Measurements from ENCODE around the gene SMOC2.

The SMOC2 gene

DNA sequence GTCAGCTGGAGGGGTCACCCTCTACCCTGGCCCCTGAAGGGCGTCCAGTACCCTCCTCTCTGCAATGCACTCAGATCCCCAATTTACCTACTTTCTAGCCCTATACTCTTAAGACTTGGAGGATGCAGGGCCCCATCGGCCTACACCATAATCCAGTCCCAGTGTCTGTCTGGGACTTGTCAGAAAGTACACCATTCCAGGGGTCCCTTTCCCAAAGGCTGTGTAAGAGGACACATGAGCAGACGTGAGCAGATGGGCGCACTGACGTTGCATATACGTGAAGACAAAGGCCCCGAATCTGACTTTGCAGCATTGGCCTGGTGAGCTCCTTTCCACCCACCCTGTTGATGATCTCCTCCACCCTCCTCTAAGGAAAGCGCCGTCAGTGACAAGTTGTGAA lies 20.9 kb upstream of the SMOC2 start:
- Mint-ChIP-seq H3K36me3 (ENCODE audit: low read depth) (no peaks in the 10 kb centered on the region), H3K27ac (no peak overlapping the region), H3K9me3 (no peaks in the 10 kb centered on the region), H3K4me1 (ENCODE audit: low read depth) (no peaks in the 10 kb centered on the region), H3K27me3 (ENCODE audit: low read depth) (no peaks in the 10 kb centered on the region), H3K4me3 (no peak overlapping the region)
- DNase-seq (ENCODE audit: low spot score): no peak

DNA sequence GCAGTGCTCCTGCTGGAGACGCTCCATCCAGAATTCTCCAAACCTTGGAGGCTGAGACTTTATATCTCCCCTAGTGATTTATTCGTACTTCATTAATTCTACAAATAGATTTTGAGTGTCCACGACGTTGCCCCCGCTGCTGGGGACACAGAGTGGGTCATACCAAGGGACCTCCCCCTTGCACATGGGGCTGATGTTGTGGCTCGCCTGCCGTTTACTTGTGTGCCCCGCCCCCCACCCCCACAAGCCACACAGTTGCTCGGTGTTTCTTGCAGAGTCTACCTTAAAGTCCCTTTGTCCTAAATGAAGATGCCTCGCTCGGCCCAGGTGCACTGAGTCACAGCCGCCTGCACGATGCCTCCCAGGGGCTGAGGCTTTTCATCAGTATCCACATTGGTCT lies 20.3 kb upstream of the SMOC2 start:
- Mint-ChIP-seq H3K36me3 (ENCODE audit: low read depth) (no peaks in the 10 kb centered on the region), H3K27me3 (ENCODE audit: low read depth) (no peaks in the 10 kb centered on the region), H3K4me1 (ENCODE audit: low read depth) (no peaks in the 10 kb centered on the region), H3K4me3 (no peak overlapping the region), H3K27ac (no peak overlapping the region), H3K9me3 (no peaks in the 10 kb centered on the region)
- DNase-seq (ENCODE audit: low spot score): no peak

DNA sequence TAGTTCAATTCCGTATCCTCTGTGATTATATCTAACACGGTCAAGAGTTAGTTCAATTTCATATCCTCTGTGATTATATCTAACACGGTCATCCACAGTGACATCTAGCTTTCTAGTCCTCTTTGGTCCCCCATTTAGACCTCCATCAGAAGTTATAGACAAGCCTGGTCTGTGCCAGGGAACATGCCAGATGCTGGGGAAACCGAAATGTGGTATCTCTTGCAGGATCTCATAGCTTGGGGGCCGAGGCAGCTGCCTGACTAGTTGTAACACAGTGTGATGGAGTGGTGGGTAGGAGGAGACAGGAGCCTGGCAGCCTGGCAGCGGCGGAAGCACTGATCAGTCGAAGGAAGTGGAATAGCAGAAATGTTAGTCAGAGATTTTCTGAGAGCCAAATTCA lies 13.8 kb upstream of the SMOC2 start:
- no peaks in the 10 kb centered on the region for H3K36me3 Mint-ChIP-seq (ENCODE audit: low read depth)
- H3K4me3 Mint-ChIP-seq: no peak overlapping the region
- H3K27me3 Mint-ChIP-seq (ENCODE audit: low read depth): no peaks in the 10 kb centered on the region
- no peak overlapping the region for H3K27ac Mint-ChIP-seq
- no peak for DNase-seq (ENCODE audit: low spot score)
- H3K4me1 Mint-ChIP-seq (ENCODE audit: low read depth): no peaks in the 10 kb centered on the region
- H3K9me3 Mint-ChIP-seq: no peaks in the 10 kb centered on the region

DNA sequence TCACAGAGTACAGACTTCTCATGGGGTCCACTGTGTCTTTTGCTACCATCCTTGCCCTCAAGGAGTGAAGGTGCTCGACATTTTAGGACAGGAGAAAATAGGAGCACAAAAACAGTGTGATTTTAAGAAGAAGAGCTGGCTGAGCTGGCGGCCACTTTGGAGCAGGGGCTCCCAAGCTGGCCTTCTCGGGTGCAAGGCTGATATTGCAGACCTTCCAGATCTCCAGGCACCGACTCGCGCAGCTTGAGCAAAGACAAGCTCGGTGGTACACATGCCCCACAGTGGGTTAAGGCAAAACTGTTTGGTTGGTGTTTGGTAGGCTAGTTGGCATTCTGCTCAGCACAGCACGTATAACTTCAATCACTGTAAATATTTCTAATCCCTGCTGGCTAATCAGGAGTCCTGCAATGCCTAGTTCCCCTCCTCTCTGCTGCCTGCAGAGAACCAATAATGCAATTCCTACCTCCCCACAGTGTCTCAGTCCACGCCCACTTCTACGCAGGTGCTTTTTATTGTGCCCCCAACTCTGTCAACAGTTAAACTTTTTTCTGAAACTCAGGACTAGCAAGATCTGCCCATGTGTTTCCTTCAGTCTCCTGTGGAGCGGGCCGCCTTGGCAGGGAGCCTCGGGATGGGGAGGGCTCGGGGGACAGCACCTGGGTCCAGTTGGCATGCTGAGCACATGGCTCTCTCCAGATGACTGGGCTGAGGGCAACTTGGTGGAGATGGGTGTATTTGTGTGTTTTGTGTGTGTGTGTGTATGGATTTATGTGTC lies 12.7 kb upstream of the SMOC2 start:
- Mint-ChIP-seq H3K4me3 (no peak overlapping the region), H3K36me3 (ENCODE audit: low read depth) (no peaks in the 10 kb centered on the region), H3K27ac (no peak overlapping the region), H3K4me1 (ENCODE audit: low read depth) (no peaks in the 10 kb centered on the region), H3K27me3 (ENCODE audit: low read depth) (no peaks in the 10 kb centered on the region), H3K9me3 (no peaks in the 10 kb centered on the region)
- DNase-seq (ENCODE audit: low spot score): no peak

DNA sequence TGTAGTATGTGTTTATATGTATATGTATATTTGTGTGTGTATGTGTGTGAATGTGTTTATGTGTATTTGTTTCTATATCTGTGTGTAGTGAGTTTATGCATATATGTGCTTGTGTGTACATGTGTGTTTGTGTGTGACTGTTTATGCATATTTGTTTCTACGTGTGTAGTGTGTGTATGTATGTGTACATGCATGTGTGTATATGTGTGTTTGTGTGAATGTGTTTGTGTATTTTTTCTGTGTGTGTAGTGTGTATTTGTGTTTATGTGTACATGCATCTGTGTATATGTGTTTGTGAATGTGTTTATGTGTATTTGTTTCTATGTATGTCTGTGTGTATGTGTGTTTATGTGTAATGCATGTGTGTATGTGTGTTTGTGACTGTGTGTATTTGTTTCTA lies 12.1 kb upstream of the SMOC2 start:
- H3K4me1 Mint-ChIP-seq (ENCODE audit: low read depth): no peaks in the 10 kb centered on the region
- no peaks in the 10 kb centered on the region for H3K9me3 Mint-ChIP-seq
- H3K27me3 Mint-ChIP-seq (ENCODE audit: low read depth): no peaks in the 10 kb centered on the region
- no peak overlapping the region for H3K27ac Mint-ChIP-seq
- no peak for DNase-seq (ENCODE audit: low spot score)
- H3K36me3 Mint-ChIP-seq (ENCODE audit: low read depth): no peaks in the 10 kb centered on the region
- no peak overlapping the region for H3K4me3 Mint-ChIP-seq

DNA sequence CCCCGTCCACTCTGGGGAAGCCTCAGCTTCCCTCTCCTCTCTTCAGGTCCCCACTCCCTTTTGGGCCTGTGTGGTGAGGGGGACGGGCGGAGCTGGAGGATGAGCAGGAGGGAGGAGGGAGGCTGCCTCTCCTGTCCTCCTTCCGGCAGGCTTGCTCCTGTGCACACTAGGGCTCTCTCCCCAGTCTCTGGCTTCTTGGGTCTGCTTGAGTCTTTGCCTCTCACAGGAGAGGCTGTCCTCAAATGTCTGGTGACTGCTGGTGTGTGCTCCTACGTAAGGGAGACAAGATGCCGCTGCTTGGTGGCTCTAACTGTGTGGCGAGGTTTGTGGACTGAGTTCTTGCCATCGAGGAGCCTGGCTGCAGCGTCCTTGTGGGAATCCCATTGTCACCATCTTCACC lies 8.8 kb upstream of the SMOC2 start:
- Mint-ChIP-seq H3K4me3 (no peak overlapping the region), H3K27me3 (ENCODE audit: low read depth) (peaks cover 2% of the 10 kb centered on the region), H3K27ac (no peak overlapping the region), H3K4me1 (ENCODE audit: low read depth) (no peaks in the 10 kb centered on the region), H3K36me3 (ENCODE audit: low read depth) (no peaks in the 10 kb centered on the region), H3K9me3 (no peaks in the 10 kb centered on the region)
- no peak for DNase-seq (ENCODE audit: low spot score)

DNA sequence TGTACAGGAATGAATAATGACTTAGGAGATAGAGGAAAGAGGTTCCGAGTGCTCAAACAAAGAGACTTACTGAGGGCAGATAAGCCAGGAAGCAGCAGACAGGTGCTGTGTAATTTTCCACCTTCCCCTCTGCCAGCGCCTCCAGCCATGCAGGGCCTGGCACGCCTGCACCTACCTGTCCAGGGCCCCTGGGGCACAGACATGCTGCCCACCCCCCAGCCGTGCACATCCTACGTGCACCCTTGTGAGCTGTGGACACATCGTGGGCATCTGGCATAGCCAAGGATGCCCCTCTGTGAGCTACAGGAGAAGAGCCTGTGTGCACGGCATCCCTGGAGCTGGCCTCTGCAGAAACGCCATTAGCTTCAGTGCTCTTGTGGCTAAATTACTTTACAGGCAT lies 7.1 kb upstream of the SMOC2 start:
- Mint-ChIP-seq H3K36me3 (ENCODE audit: low read depth) (no peaks in the 10 kb centered on the region), H3K9me3 (no peaks in the 10 kb centered on the region), H3K4me3 (no peak overlapping the region), H3K27ac (no peak overlapping the region), H3K4me1 (ENCODE audit: low read depth) (no peaks in the 10 kb centered on the region), H3K27me3 (ENCODE audit: low read depth) (peaks cover 5% of the 10 kb centered on the region)
- DNase-seq (ENCODE audit: low spot score): no peak

DNA sequence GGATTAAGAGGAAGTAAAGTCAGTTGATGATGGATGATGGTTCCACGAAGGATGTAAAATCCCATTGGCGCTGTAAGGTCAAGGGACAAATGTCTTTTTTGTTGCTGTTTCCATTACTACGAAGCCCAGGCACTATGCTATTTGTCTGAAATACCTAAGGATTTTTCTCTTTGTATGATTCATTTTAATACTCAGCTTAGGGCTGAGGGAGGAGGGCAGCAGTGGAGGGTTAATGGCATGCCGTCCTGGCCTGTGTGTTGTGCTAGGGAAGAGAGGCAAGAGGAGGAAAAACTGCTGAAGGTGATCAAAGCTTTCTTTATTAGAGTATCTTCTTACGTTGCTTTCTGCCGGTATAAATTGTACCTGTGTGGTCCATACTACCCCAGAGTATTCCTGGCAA lies 6.5 kb upstream of the SMOC2 start:
- no peak overlapping the region for H3K4me3 Mint-ChIP-seq
- H3K9me3 Mint-ChIP-seq: no peaks in the 10 kb centered on the region
- H3K36me3 Mint-ChIP-seq (ENCODE audit: low read depth): no peaks in the 10 kb centered on the region
- H3K27me3 Mint-ChIP-seq (ENCODE audit: low read depth): peaks cover 11% of the 10 kb centered on the region
- no peak for DNase-seq (ENCODE audit: low spot score)
- H3K27ac Mint-ChIP-seq: no peak overlapping the region
- H3K4me1 Mint-ChIP-seq (ENCODE audit: low read depth): no peaks in the 10 kb centered on the region

DNA sequence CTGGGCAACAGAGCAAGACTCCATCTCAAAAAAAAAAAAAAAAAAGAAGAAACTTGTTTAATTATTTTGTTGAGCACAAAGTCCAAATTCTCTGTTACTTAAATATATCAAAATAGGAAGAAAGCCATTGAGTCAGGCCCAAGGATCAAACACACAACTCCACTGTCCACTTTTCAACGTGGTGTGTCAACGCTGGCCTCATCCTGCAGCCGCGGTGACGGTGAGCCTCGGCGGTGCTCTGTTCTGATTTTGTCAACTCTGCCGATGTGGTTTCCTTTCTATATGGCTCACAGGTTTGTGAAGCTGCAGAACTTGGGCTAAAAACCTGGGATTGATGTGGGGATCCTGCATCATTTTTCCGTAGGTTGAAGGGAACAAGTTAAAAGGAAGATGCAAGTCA lies 3.2 kb upstream of the SMOC2 start:
- H3K9me3 Mint-ChIP-seq: no peaks in the 10 kb centered on the region
- H3K27me3 Mint-ChIP-seq (ENCODE audit: low read depth): peaks cover 29% of the 10 kb centered on the region
- no peak overlapping the region for H3K4me3 Mint-ChIP-seq
- DNase-seq (ENCODE audit: low spot score): no peak
- H3K27ac Mint-ChIP-seq: no peak overlapping the region
- H3K4me1 Mint-ChIP-seq (ENCODE audit: low read depth): no peaks in the 10 kb centered on the region
- no peaks in the 10 kb centered on the region for H3K36me3 Mint-ChIP-seq (ENCODE audit: low read depth)

DNA sequence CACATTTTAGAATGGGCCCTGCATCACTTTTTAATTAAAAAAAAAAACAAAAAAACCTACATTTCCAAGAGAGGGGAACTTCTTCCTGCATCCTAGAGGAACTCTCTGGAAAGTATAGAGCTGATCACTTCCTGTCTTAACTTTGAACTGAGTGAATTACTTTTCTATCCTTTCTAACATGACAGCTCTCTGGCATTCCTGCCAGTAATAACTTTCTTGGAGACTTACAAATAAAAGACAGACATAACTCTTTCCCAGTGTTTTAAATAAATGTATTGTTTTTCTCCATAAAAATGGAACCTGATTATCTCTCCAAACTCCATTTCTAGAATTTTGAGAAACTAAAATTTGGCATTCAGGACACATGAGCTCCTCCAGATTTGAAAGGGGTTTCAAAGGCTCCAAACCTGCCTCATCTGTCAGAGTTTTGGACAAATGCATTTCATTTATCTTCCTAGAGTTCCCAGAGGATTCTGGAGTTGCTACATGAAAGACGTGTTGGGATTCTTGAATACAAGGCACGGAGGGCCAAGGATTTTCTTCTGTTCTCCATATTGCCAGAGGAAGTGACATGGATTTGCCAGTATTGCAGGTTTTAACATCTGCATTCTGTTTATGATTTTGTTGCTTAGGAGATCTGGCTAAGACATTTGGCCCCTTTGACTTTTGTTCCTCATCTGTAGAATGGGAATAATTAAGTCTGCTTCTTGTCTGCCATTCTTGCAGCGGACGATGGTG lies 2.0 kb upstream of the SMOC2 start:
- peaks cover 2% of the 10 kb centered on the region for H3K36me3 Mint-ChIP-seq (ENCODE audit: low read depth)
- H3K27ac Mint-ChIP-seq: no peak overlapping the region
- H3K9me3 Mint-ChIP-seq: no peaks in the 10 kb centered on the region
- H3K4me1 Mint-ChIP-seq (ENCODE audit: low read depth): no peaks in the 10 kb centered on the region
- no peak overlapping the region for H3K4me3 Mint-ChIP-seq
- DNase-seq (ENCODE audit: low spot score): no peak
- H3K27me3 Mint-ChIP-seq (ENCODE audit: low read depth): peaks cover 40% of the 10 kb centered on the region

DNA sequence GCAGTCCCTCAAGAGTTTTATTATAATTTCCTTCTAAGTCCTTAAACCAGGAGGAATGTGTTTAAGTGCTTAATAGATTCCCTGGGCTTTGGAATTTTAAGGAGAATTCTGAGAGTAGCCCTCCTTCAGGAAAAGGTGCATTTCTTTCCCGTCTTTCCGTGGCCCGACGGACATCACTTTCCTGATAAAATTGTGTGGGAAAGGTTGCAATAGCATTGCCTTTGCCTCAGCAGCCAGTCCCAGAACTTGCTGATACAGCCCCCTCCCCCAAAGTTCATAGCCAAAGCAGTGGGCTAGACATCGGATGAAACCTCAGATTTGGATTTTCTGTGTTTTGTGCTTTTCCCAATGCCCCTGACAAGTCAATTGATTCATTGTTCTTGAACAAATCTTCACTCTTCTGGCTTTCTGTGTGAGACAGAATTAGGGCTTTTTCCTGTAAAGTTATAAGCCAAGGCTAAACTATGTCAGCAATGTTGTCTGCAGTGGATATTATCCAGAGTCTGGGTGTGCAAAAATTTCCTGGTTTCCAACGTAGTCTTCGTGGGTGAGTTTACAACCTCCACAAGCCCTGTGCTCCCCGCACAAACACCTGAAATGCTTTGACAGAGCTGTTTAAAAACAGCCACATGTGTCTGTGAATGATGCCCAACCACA lies 1.1 kb upstream of the SMOC2 start:
- Mint-ChIP-seq H3K4me1 (ENCODE audit: low read depth) (no peaks in the 10 kb centered on the region), H3K27ac (no peak overlapping the region), H3K9me3 (no peaks in the 10 kb centered on the region), H3K36me3 (ENCODE audit: low read depth) (peaks cover 2% of the 10 kb centered on the region), H3K4me3 (no peak overlapping the region), H3K27me3 (ENCODE audit: low read depth) (peaks cover 48% of the 10 kb centered on the region)
- no peak for DNase-seq (ENCODE audit: low spot score)

DNA sequence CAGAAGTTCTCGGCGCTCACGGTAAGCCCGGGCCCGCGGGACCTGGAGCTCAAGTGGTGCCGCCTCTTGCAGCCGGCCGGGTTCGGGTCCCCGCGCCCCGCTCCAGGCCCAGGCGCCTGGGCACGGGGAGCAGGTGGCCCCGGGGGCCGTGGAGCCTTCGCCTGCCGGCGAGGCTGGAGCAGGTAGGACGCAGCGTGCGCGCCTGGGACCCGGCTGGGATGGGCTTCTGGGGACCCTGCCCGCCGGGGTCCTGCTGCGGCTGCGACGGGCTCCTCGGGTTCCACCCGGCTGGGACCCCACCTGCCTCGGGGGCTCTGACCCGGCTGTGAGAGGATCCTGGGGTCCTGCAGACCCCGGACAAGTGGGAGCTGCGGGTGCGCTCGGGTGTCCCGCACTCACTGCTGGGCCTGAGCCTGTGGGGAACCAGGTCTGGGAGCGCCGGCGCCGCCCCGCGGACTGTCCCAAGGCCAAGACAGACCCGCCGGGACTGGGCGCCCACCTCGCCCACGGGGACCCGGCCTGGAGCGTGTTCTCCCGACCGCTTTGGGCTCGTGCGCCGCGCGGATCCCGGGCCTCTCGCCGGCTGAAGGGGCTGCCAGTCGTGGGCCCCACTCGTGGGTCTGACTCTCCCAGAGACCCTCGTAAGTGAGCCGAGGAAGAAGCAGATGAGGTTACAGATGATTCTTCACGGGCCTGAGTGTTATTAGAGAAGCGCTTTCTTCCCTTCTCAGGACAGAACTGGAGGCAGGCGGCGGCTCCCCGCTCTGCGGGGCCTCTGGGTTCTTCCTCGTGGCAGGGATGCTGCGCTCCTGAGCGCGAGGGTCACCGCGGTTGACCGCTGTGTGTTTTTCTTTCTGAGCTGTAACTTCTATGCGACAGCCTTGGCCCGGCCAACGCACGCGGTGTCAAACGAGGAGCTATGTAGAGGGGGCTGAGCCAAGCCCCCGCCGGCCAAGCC lies 729 bp downstream of the SMOC2 start:
- H3K27me3 Mint-ChIP-seq (ENCODE audit: low read depth): peaks cover 51% of the 10 kb centered on the region

DNA sequence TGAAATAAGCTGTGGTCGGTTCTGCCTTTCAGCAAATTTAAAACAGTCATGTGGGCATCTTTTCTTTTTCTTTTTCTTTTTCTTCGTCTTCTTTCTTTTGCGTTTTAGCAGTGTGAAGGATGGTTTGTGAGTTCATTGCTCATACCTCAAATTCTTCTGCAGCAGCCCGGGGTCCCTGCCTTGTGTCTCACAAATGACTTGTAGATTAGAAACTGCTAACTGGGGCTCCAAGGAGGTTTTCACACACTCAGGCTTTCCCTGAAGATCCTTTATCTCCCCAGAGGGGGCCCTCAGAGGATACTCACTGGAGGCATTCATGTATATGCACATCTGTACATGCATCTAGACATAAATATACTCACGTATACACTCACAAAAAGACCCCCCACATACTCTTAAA lies 1.7 kb downstream of the SMOC2 start:
- H3K9me3 Mint-ChIP-seq: no peaks in the 10 kb centered on the region
- peaks cover 2% of the 10 kb centered on the region for H3K36me3 Mint-ChIP-seq (ENCODE audit: low read depth)
- peaks cover 49% of the 10 kb centered on the region for H3K27me3 Mint-ChIP-seq (ENCODE audit: low read depth)
- H3K27ac Mint-ChIP-seq: no peak overlapping the region
- no peak overlapping the region for H3K4me3 Mint-ChIP-seq
- H3K4me1 Mint-ChIP-seq (ENCODE audit: low read depth): no peaks in the 10 kb centered on the region
- no peak for DNase-seq (ENCODE audit: low spot score)

More for the DNA sequence above, 729 bp downstream of the SMOC2 start:
- Mint-ChIP-seq H3K27ac (no peak overlapping the region), H3K4me3 (no peak overlapping the region), H3K4me1 (ENCODE audit: low read depth) (no peaks in the 10 kb centered on the region), H3K9me3 (no peaks in the 10 kb centered on the region), H3K36me3 (ENCODE audit: low read depth) (peaks cover 2% of the 10 kb centered on the region)
- DNase-seq (ENCODE audit: low spot score): no peak
